NT2/D1 (cell line): ENCODE data around the gene PYDC1.

Experiments
- SUZ12 ChIP-seq: IDR thresholded peaks from 2 replicates; pipeline ENCODE4 v1.6.1; 2011; ENCODE audit not compliant: insufficient read length, insufficient read depth; ENCODE audit errors: extremely low read depth
- YY1 ChIP-seq: IDR thresholded peaks from 2 replicates; pipeline ENCODE4 v1.6.1; 2011; ENCODE audit not compliant: insufficient read length, insufficient read depth

DNA sequence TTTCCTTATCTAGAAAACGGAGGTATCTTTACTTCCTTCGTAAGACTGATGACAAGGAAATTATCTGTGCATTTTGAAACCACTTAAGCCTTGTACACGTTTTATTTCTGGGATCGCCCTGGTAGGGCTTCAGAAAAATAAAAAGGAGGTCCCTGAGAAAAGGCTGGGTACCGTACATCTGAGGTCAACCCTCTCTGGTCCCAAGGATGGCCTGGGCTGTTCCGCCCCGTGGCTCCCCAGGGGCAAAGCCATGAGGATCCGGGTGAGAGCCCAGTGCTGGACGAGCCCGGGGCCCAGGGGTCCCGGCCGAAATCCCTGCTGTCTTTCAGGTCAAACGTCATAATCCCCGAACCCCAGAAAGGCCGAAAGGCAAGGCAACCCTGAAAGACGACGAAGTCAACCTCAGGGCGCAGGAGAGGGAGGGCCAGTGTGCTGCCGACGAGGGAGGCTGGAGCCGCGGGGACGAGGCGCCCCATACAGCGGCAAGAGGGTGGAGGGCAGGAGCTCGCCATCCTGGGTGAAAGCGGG, 37.7 kb downstream of the PYDC1 start:
- TF ChIP-seq YY1, result no peak
- no peak for TF ChIP-seq SUZ12
